ENCODE data around the gene SLC6A15. TPM values are rescaled to one million over a fixed set of nuclear protein-coding genes. Genes with fewer than 3 reads are reported as not detected.

The SLC6A15 gene
- total and polyA plus RNA-seq, 4 experiments from 2014 or later, result not detected

DNA sequence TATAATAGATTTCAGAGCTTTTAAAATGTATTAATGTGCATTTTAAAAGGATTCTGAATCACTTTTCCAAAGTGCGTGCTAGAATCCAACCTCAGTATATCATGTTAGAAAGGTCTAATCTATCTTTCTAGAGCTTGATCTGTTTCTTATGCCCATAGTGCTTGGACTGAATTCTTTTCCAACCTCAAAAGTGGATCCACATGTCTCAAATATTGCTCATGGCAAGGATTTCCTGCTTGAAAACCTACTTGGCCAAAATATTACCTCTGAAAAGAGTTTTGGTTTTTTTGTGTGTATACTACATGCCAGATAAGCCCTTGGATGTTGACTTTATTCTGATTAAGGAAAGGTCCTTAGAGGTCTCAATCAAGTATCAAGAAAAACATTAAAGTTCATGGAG, 16.9 kb upstream of the SLC6A15 start:
- no peak overlapping the region for H3K4me3 Mint-ChIP-seq
- no peaks in the 10 kb centered on the region for H3K9me3 ChIP-seq (ENCODE audit: control insufficient read depth in 1 of 2, low read length in 2 of 2)
- CTCF ChIA-PET (ENCODE audit: partially characterized antibody), result no interaction called here
- POLR2A ChIA-PET (ENCODE audit: partially characterized antibody), result no interaction called here
- H3K27ac ChIP-seq (ENCODE audit: low read depth, low read length), result no peak overlapping the region
- H3K9me3 Mint-ChIP-seq, result peaks cover 0 to 10% (median 3%) of the 10 kb centered on the region in 8 donors
- H3K36me3 ChIP-seq (ENCODE audit: insufficient read depth, low read length), result no peaks in the 10 kb centered on the region
- H3K36me3 Mint-ChIP-seq, result no peaks in the 10 kb centered on the region
- H3K27me3 ChIP-seq (ENCODE audit: insufficient read depth, low read length), result no peaks in the 10 kb centered on the region
- H3K27me3 Mint-ChIP-seq, result peaks cover 0 to 1% of the 10 kb centered on the region in 2 donors
- DNase-seq, result no peak
- no peak overlapping the region for H3K27ac Mint-ChIP-seq
- no peaks in the 10 kb centered on the region for H3K4me1 Mint-ChIP-seq
- no peak overlapping the region for H3K4me3 ChIP-seq (ENCODE audit: low read length in 2 of 2)
- H3K4me1 ChIP-seq (ENCODE audit: insufficient read depth, low read length), result no peaks in the 10 kb centered on the region
- intact Hi-C loops (cut with micrococcal nuclease), result no loop called here

DNA sequence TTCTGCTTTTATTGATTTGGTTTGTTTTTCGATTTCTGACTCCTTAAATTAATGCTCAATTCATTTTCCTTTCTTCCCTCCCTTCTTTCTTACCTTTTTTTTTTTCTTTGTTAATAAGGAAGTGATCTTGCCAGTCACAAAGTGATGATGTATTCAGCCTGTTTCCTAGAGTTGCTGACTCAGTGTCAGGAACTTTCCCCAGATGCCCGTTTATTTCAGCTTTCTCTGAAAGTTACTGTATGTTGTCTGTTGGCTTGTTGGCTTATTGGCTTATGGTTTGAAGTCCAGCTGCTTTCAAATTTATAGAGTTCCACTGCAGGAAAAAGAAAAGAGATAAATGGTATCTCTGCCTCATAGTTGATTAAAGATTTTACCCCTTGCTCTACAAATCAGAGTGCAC, 12.4 kb upstream of the SLC6A15 start:
- POLR2A ChIA-PET (ENCODE audit: partially characterized antibody), result no interaction called here
- H3K27ac Mint-ChIP-seq, result no peak overlapping the region
- Histone ChIP-seq H3K27ac (ENCODE audit: low read depth, low read length) (no peak overlapping the region), H3K36me3 (ENCODE audit: insufficient read depth, low read length) (no peaks in the 10 kb centered on the region), H3K4me3 (ENCODE audit: low read length in 2 of 2) (no peak overlapping the region), H3K9me3 (ENCODE audit: control insufficient read depth in 1 of 2, low read length in 2 of 2) (no peaks in the 10 kb centered on the region), H3K27me3 (ENCODE audit: insufficient read depth, low read length) (no peaks in the 10 kb centered on the region), H3K4me1 (ENCODE audit: insufficient read depth, low read length) (no peaks in the 10 kb centered on the region)
- peaks cover 0 to 1% of the 10 kb centered on the region in 2 donors for H3K27me3 Mint-ChIP-seq
- CTCF ChIA-PET (ENCODE audit: partially characterized antibody), result no interaction called here
- intact Hi-C loops (cut with micrococcal nuclease), result no loop called here
- peaks cover 0 to 4% (median 0%) of the 10 kb centered on the region in 8 donors for H3K9me3 Mint-ChIP-seq
- H3K4me1 Mint-ChIP-seq, result no peaks in the 10 kb centered on the region
- H3K4me3 Mint-ChIP-seq, result no peak overlapping the region
- no peak for DNase-seq
- H3K36me3 Mint-ChIP-seq, result no peaks in the 10 kb centered on the region

GRCh38 chr12:84922693-84923092, 10.1 kb upstream of the SLC6A15 start:
- no peak for DNase-seq
- Histone ChIP-seq H3K27me3 (ENCODE audit: insufficient read depth, low read length) (no peaks in the 10 kb centered on the region), H3K36me3 (ENCODE audit: insufficient read depth, low read length) (no peaks in the 10 kb centered on the region), H3K4me3 (ENCODE audit: low read length in 2 of 2) (no peak overlapping the region), H3K4me1 (ENCODE audit: insufficient read depth, low read length) (no peaks in the 10 kb centered on the region), H3K9me3 (ENCODE audit: control insufficient read depth in 1 of 2, low read length in 2 of 2) (no peaks in the 10 kb centered on the region), H3K27ac (ENCODE audit: low read depth, low read length) (no peak overlapping the region)
- ChIA-PET POLR2A (ENCODE audit: partially characterized antibody) (no interaction called here), CTCF (ENCODE audit: partially characterized antibody) (no interaction called here)
- intact Hi-C loops (cut with micrococcal nuclease), result no loop called here
- Mint-ChIP-seq H3K36me3 (no peaks in the 10 kb centered on the region), H3K4me3 (no peak overlapping the region), H3K27me3 (no peaks in the 10 kb centered on the region), H3K9me3 (peaks cover 0 to 3% (median 0%) of the 10 kb centered on the region in 8 donors), H3K27ac (no peak overlapping the region), H3K4me1 (no peaks in the 10 kb centered on the region)

- intact Hi-C loops (cut with micrococcal nuclease), result no loop called here
- no peaks in the 10 kb centered on the region for H3K36me3 ChIP-seq (ENCODE audit: insufficient read depth, low read length)
- CTCF ChIA-PET (ENCODE audit: partially characterized antibody), result no interaction called here
- no peak for DNase-seq
- Mint-ChIP-seq H3K9me3 (peaks cover 0 to 3% (median 0%) of the 10 kb centered on the region in 8 donors), H3K4me1 (no peaks in the 10 kb centered on the region), H3K27me3 (peaks cover 0 to 2% of the 10 kb centered on the region in 2 donors), H3K36me3 (no peaks in the 10 kb centered on the region), H3K27ac (no peak overlapping the region), H3K4me3 (no peak overlapping the region)
- no peaks in the 10 kb centered on the region for H3K9me3 ChIP-seq (ENCODE audit: control insufficient read depth in 1 of 2, low read length in 2 of 2)
- H3K4me1 ChIP-seq (ENCODE audit: insufficient read depth, low read length), result no peaks in the 10 kb centered on the region
- POLR2A ChIA-PET (ENCODE audit: partially characterized antibody), result no interaction called here
- H3K4me3 ChIP-seq (ENCODE audit: low read length in 2 of 2), result no peak overlapping the region
- no peaks in the 10 kb centered on the region for H3K27me3 ChIP-seq (ENCODE audit: insufficient read depth, low read length)
- H3K27ac ChIP-seq (ENCODE audit: low read depth, low read length), result no peak overlapping the region
Measured at GRCh38 chr12:84920331-84920730, 7.7 kb upstream of the SLC6A15 start.

GRCh38 chr12:84919271-84919670, 6.7 kb upstream of the SLC6A15 start:
- peaks cover 0 to 3% (median 0%) of the 10 kb centered on the region in 8 donors for H3K9me3 Mint-ChIP-seq
- no peaks in the 10 kb centered on the region for H3K36me3 ChIP-seq (ENCODE audit: insufficient read depth, low read length)
- H3K36me3 Mint-ChIP-seq, result no peaks in the 10 kb centered on the region
- H3K27me3 ChIP-seq (ENCODE audit: insufficient read depth, low read length), result no peaks in the 10 kb centered on the region
- H3K4me1 ChIP-seq (ENCODE audit: insufficient read depth, low read length), result no peaks in the 10 kb centered on the region
- no peak overlapping the region for H3K4me3 Mint-ChIP-seq
- no peaks in the 10 kb centered on the region for H3K4me1 Mint-ChIP-seq
- no peak for DNase-seq
- H3K9me3 ChIP-seq (ENCODE audit: control insufficient read depth in 1 of 2, low read length in 2 of 2), result no peaks in the 10 kb centered on the region
- intact Hi-C loops (cut with micrococcal nuclease), result no loop called here
- peaks cover 0 to 2% of the 10 kb centered on the region in 2 donors for H3K27me3 Mint-ChIP-seq
- H3K27ac Mint-ChIP-seq, result no peak overlapping the region
- no peak overlapping the region for H3K27ac ChIP-seq (ENCODE audit: low read depth, low read length)
- ChIA-PET POLR2A (ENCODE audit: partially characterized antibody) (no interaction called here), CTCF (ENCODE audit: partially characterized antibody) (no interaction called here)
- no peak overlapping the region for H3K4me3 ChIP-seq (ENCODE audit: low read length in 2 of 2)

DNA sequence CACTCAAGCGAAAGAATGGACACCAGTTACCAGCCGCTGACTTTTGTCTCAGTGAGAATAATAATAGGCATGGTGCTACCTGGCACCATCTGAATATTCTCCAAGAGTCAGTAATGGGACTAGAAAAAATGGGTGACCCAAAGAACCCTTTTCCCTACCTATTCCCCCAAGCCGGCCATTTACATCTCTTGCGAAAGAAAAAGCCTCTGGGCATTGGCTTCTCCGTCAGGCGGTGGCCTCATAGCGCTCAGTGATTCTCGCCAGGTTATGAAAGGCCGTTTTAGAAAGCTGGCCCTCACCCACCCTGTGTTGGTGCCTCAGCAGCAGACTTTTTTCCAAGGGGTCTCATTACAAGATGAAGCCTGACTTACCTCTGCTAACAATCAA, 523 bp upstream of the SLC6A15 start:
- ChIA-PET CTCF (ENCODE audit: partially characterized antibody) (no interaction called here), POLR2A (ENCODE audit: partially characterized antibody) (no interaction called here)
- H3K27ac ChIP-seq (ENCODE audit: low read depth, low read length), result no peak overlapping the region
- peaks cover 0 to 5% (median 0%) of the 10 kb centered on the region in 8 donors for H3K9me3 Mint-ChIP-seq
- H3K4me3 ChIP-seq (ENCODE audit: low read length in 2 of 2), result no peak overlapping the region
- peak overlapping the region in 2 of 8 donors; percentile 20 to 24 for H3K4me3 Mint-ChIP-seq
- H3K36me3 ChIP-seq (ENCODE audit: insufficient read depth, low read length), result no peaks in the 10 kb centered on the region
- H3K27ac Mint-ChIP-seq, result no peak overlapping the region
- H3K27me3 Mint-ChIP-seq, result peaks cover 15 to 22% of the 10 kb centered on the region in 2 donors
- H3K27me3 ChIP-seq (ENCODE audit: insufficient read depth, low read length), result peaks cover 3% of the 10 kb centered on the region
- H3K36me3 Mint-ChIP-seq, result no peaks in the 10 kb centered on the region
- H3K4me1 Mint-ChIP-seq, result peaks cover 8 to 28% (median 13%) of the 10 kb centered on the region in 4 donors
- no peaks in the 10 kb centered on the region for H3K4me1 ChIP-seq (ENCODE audit: insufficient read depth, low read length)
- no peak for DNase-seq
- intact Hi-C loops (cut with micrococcal nuclease), result no loop called here
- H3K9me3 ChIP-seq (ENCODE audit: control insufficient read depth in 1 of 2, low read length in 2 of 2), result no peaks in the 10 kb centered on the region

GRCh38 chr12:84911271-84912197, 1.1 kb downstream of the SLC6A15 start:
- POLR2A ChIA-PET (ENCODE audit: partially characterized antibody), result no interaction called here

More at GRCh38 chr12:84911271-84912197, 1.1 kb downstream of the SLC6A15 start:
- Mint-ChIP-seq H3K27me3 (peaks cover 15 to 22% of the 10 kb centered on the region in 2 donors), H3K4me1 (peaks cover 8 to 28% (median 13%) of the 10 kb centered on the region in 4 donors), H3K4me3 (peak overlapping the region; percentile 15 to 76 (median 50)), H3K36me3 (no peaks in the 10 kb centered on the region), H3K27ac (no peak overlapping the region), H3K9me3 (peaks cover 0 to 5% (median 0%) of the 10 kb centered on the region in 8 donors)
- CTCF ChIA-PET (ENCODE audit: partially characterized antibody), result no interaction called here
- Histone ChIP-seq H3K27me3 (ENCODE audit: insufficient read depth, low read length) (peaks cover 3% of the 10 kb centered on the region), H3K9me3 (ENCODE audit: control insufficient read depth in 1 of 2, low read length in 2 of 2) (no peaks in the 10 kb centered on the region), H3K4me3 (ENCODE audit: low read length in 2 of 2) (no peak overlapping the region), H3K36me3 (ENCODE audit: insufficient read depth, low read length) (no peaks in the 10 kb centered on the region), H3K4me1 (ENCODE audit: insufficient read depth, low read length) (no peaks in the 10 kb centered on the region), H3K27ac (ENCODE audit: low read depth, low read length) (no peak overlapping the region)
- no peak for DNase-seq
- intact Hi-C loops (cut with micrococcal nuclease), result no loop called here

All from CD4-positive, alpha-beta memory T cell (primary cell).